ENCODE results near the gene SLC4A7.
"Not testable (repeated sequence)": the region's sequence is repeated elsewhere in the genome, so short reads cannot be mapped to it uniquely, and the experiment has no call there.

SLC4A7 gene

DNA sequence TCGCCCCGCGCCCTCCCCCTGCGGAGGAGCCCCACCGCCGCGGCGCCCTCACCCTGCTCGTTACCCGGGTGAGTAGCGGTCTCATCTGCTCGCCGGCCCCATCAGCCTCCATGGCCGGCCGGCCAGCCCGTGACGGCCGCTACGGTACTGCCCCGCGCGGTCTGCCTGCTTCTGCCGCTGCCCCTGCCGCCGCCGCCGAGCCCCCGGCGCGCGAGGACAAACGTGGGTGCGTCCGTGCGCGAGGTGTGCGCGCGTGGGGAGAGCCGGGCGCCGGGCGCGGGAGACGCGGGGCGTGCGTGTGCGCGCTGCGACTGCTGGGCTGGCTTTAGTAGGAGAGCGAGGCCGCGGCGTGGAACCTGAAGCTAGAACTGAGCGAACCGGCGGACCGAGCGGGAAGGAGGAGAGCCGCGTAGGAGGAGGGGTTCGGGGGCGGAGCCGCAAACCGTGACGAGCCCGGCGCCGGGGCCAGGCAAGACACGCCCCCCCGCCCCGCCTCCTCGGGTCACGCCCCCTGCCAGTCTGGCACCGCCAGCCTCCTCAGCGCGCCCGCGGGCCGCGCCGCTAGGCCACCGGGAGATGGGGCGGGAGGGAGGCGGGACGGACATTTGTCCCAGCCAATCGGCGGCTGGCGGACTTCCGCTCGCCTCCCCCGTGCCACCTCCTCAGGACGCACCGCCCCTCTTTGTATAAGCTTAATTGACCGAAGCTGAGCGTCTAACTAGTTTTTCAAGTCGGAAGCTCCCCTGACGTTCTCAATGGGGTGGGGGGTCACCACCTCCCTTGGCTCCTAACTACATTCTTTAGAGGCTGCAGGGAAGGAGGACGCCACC lies at the start of gene SLC4A7:
Gene SLC4A7, minus strand, starts transcription at position 370 of the 830 bp plus-strand sequence. Its CDS starts 258 bp downstream, at position 112.
- peak; percentile 97 for DNase-seq (ENCODE audit: low read depth)

DNA sequence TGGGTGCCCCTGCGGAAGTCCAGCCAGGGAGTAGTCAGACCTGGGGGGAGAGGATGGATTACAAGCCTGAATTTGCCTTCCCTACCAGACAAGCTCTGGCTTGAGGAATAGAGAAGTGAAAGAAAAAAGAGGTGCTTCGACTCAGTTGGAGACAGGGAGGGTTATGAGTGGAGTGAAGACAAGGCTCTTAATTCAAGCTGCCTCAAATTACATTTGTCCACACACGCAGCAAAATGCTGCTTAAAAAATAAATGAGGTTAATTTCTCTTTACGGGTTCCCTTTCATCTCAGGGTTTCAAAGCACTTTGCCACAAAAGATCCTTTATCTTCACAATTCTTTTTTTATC lies 49.0 kb upstream of the SLC4A7 start:
- DNase-seq (ENCODE audit: low read depth), result no peak

DNA sequence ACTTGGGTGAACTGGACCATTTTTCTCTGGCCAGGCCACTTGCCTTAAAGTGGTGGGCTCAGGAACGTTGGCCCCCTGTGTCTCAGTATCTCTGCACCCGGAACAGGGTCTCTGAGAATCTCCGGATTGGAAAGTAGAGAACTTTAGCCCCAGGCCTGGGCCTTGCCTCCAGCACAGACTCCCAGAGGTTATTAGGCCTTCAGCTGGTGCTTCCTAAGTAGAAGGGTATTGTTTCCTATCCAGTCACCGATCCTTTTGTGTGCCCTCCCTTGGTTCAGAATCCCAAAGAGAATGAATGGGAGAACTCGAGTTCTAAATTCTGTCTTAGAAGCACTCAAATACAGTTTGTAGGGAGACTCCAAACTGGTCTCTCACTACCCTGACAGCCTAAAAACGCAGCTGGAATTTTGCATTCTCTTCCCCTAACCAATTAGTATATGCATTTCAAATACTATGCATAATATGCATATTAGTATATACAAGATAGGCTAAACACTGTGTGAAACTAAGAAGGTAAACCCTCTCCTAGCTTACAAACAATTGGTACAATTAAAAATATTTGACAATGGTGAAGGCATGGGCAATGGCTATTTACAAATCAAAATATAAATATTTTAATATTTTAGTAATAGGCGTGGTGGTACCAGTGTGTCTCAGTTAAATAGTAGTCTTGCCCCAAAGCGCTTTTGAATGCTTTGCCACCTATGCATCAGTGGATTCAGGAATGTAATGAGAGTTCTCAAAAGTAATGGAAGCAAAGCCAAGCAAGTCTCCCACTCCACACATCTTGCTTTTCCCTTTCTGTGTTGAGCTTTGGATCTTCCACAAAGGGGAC lies 48.5 kb upstream of the SLC4A7 start:
- no peak for DNase-seq (ENCODE audit: low read depth)

DNA sequence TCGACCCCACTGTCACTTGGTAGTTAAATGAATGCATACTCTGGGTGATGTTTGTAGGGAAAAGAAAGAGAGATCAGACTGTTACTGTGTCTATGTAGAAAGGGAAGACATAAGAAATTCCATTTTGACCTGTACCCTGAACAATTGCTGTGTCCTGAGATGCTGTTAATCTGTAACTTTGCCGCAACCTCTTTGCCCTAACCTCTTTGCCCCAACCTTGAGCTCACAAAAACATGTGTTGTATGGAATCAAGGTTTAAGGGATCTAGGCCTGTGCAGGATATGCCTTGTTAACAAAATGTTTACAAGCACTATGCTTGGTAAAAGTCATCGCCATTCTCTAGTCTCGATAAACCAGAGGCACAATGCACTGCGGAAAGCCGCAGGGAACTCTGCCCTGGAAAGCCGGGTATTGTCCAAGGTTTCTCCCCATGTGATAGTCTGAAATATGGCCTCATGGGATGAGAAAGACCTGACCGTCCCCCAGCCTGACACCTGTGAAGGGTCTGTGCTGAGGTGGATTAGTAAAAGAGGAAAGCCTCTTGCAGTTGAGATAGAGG lies 47.1 kb upstream of the SLC4A7 start:
- DNase-seq (ENCODE audit: low read depth), result not testable (repeated sequence)

DNA sequence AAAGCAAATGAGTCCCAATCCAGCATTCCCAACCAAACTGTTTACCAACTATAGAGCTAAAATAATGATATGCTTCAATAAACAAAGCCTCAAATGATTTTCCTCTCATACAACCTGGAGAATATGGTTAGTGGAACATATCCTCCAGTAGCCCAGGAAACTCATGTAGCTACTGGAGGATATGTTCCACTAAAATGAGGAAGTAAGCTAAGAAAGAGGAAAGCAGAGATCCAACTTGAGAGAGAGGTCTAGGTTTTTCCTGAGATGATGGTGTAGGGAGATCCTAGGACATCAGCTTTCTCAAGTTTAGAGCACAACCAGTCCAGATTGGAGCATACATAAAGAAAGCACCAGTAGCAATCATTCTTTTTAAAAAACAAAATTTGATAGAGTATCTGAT lies 44.6 kb upstream of the SLC4A7 start:
- no peak for DNase-seq (ENCODE audit: low read depth)

DNA sequence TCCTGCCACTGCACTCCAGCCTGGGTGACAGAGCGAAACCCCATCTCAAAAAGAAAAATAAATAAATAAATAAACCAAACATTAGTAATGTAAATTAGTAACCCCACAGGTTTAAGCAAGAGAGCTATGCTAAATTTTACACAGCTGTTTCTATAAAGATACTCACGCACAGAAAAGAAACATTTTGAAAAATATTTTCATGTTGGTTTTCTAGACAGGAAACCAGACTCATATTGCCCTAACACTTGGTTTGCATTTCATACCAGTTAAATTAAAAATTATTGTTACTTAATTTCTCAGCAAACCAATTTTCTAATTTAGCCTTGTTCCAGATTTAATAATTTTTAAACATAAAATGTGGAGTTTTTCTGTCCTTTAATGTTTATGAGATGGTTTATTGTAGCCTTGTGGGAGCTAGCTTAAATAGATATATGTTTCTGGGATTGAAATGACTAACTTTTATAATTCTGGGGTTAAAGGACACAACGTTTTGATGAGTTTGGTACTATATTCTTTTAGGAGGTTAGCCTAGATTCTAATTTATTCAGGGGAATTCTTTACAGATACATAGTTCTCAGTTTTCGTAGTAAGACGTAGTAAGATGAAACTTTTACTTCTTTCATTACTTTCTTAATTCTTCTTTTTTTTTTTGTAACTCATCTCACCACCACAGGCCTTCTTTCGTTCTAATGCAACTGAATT lies 42.6 kb upstream of the SLC4A7 start:
- no peak for DNase-seq (ENCODE audit: low read depth)

DNA sequence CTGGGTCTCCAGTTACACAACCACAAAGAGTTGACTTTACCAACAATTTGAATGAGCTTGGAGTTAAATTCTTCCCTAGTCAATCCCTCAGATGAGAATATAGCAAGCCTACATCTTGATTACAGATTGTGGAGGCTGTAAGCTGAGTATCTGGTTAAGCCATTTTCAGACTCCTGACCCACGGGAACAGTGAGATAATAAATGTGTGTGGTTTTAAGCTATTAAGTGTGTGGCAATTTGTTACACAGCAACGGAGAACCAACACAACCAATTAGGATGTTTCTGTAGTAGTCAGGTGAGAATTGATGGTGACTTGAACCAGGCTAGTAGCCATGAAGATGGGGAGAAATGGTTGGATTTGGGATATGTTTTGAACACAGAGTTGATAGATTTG lies 37.7 kb upstream of the SLC4A7 start:
- DNase-seq (ENCODE audit: low read depth), result no peak

DNA sequence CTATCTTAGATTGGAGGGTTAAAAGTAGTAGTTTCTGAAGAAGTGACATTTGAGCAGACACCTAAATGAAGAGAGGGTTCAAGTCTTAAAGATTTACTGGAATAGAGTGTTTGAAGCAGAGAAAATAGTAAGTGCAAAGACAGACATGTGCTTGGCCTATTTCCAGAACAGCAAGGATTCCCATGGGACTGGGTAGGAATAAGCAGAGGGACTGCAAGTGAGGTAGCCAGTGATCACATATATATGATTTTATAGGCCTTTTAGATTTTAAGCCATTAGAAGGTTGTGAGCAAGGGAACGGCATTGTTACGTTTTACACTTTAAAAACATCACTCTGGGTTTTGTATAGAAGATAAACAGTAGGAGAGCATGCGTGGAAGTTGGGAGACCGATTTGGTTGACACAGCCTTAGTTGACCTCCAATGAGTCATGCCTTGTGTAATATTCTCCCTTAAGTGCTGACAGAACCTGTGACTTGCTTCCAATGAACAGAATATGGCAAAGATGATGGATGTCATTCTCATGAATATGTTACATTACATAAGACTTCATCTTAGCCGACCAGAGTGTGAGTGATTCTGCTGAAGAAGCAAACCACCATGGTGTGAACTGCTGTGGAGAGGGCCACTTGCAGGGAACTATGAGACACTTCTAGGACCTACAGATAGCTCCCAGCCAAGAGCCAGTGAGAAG lies 37.1 kb upstream of the SLC4A7 start:
- peak; percentile 87 for DNase-seq (ENCODE audit: low read depth)

DNA sequence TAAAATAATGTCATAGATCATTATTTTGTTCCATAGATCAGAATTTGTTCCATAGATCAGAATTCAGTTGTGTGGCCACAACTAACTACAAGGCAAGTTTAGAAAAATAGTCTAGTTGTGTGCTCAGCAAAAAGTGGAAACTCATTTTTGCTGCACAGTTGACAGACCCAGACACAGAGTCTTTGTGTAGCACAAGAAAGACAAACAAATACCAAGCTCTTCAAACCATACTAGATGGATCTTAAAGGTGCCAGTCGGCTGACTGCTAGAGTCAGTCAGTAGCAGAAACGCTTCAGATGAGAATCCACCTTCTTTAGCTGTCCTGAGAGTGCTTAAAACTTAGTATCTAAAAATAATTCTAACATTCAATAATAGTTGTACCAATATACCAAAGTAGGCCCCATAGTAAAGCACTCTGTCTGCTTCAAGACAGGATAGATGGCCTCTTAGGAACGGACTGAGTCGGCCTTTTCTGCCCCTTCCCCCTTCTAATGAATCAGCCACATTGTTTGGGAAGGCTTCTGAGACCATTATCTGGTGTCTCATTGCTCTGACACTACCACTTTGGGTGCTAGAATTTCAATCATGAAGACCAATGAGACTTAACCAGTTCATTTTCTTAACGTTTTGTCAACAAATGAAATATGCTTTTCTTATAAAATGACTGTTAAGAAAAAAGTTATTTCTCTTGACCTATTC lies 27.7 kb upstream of the SLC4A7 start:
- no peak for DNase-seq (ENCODE audit: low read depth)

DNA sequence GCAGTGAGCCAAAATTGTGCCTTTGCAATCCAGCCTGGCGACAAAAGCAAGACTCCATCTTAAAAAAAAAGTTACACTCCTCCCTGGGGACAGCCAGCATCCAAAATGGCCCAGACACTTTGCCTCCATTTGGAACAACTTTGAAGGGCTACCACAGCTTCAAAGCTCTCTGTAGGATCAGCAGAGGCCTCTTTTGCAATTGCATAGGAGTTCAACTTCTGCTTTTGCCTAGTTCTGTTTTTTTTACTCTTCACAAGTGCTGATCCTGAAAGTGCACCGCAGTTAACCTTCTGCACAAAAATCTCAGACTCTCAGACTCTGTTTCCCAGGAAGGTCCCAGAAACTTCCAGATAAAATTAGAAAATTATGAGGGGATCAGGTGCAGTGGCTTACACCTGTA lies 25.2 kb upstream of the SLC4A7 start:
- no peak for DNase-seq (ENCODE audit: low read depth)

DNA sequence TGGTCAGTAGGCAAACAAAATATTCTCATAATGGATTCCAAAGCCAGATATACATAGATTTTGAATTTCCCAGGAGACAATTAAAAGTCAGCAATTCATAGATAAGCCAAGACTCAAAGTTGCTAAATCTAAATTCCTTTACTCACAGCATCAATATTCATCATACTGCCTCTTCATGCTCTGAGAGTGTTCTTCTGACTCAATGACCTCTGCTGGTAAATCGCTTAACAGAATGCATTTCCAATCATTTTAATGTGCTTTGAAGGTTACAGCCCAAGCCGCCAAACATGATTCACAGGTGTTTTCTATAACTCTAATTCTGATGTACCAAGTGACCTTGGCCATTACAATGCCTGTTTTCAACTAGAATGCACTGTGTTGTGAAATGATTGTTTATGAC lies 24.2 kb upstream of the SLC4A7 start:
- no peak for DNase-seq (ENCODE audit: low read depth)

DNA sequence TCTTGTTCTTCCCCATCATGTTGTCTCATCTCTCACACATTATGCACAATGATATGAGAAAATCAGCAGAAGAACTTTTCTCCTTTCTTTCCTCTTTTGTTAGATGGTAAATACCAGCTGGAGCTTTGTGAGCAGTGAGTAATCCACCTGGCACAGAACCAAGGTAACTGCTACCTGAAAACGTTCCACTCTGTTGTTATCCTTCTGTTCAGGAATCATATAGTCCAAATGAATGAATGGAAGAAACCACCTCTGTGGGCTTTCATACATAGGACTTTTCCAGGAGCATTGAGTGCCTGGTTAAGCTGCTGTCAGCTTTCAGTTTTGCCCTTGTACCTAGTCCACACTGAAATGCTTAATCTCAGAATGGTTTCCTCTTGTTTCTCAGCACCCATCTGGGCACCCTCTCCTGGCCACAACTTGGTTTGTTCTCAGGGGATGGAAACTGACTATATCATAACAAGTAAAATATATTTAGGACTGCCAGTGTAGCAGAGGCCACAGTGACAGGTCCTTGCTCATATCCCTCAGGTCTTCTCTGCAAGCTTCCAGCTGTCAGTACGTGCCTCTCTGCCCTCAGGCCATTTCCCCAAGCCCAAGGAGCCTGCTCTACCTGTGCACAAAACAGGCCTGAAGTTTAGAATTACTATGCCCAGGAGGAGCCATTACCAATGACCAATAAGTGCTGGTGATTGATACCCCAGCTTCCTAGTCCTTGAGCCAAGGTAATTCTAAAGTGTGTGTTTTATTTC lies 23.5 kb upstream of the SLC4A7 start:
- DNase-seq (ENCODE audit: low read depth), result no peak

DNA sequence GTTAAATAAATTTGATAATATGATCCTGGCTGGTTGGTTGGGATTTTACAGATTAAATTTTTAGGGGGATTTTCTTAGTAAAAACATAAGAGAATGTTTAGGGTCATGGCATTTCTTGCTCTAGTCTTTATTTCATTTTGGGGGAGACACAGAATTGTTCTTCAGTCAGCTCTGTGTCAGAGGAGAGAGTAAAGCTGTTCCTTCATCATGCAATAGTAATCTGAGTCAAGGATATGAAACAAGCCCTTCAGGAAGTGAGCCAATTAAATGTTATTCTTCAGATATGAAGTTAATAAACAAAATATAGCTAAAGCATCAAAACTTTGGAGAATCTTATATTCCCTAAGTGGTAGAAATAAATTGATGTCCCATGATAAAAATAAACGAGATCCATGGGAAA lies 22.9 kb upstream of the SLC4A7 start:
- DNase-seq (ENCODE audit: low read depth), result no peak

DNA sequence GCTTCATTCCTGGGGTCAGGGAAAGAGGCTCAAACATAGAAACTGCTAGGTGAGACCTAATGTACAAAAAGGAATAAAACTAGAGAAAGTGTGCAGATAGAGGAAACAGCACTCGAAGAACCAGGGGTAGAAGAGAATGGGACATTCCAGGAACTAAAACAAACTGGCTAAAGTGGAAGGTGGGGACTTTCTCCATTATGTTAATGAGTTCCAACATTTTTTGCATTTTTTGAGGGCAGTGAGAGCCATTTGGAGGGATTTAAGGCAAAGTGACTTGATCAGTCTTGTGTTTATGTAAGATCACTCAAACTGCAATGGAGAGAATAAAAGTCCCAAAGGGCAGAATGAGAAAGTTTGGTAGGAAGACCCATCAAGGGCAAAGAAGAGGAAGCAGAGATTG lies 20.6 kb upstream of the SLC4A7 start:
- DNase-seq (ENCODE audit: low read depth), result no peak

DNA sequence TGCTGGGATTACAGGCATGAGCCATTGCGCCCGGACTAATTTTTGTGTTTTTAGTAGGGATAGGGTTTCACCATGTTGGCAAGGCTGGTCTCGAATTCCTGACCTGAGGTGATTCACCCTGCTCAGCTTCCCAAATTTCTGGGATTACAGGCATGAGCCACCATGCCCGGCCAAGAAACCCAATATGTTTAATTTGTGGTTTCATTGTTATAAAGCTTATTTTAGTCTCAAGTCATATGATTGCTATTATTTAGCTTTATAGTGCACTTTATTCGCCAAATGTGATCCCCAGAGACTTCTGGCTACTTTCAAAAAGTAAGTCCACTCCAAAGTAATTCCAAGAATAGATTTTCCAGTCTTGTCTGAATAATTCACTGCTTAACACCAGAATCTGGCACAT lies 19.3 kb upstream of the SLC4A7 start:
- peak; percentile 99 for DNase-seq (ENCODE audit: low read depth)

DNA sequence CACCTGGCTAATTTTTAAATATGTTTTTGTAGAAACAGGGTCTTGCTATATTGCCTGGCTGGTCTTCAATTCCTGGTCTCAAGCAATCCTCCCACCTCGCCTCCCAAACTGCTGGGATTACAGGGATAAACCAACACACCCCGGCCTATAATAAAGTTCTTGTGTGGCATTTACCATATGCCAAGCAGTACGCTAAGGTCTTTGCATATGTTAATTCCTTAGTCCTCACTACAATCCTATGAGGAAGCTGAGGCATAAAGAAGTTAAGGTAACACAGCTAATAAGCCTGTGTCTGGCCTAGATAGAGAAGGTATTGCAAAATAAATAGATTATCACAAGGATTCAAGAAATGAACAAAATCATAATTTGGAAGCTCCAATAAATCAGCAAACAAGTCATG lies 17.6 kb upstream of the SLC4A7 start:
- no peak for DNase-seq (ENCODE audit: low read depth)

DNA sequence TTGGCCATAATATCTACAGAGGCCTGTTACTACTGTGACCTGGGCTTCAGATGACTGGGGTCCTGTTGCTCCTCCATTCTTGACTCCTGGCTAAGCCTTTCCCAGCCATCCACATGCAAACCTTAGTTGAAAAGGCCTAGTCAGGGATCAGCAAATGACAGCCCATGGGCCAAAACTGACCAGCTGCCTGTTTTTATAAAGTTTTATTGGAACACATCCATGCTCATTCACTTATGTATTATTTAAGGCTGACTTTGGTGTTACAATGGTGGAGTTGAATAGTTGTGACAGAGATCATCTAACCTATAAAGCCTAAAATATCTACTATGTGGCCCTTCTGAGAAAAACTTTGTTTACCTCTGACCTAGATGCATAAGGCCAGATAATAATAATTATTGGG lies 16.8 kb upstream of the SLC4A7 start:
- no peak for DNase-seq (ENCODE audit: low read depth)

DNA sequence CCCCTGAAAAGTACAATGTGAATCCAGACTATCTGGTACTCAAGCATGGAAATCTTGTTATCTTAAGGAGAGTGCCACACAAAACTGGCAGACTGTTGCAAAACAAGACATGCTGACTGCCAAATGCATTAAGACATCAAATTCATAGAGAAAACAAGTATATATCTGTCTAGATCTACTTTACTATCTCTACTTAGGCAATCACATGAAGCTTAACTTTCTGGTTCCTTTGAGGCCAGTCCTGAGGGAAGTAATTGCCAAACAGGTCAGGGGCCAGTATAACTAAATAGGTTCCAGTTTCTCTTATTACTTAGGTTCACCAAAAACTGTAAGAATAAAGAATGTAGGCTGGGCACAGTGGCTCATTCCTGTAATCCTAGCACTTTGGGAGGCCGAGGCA lies 15.9 kb upstream of the SLC4A7 start:
- peak; percentile 92 for DNase-seq (ENCODE audit: low read depth)

DNA sequence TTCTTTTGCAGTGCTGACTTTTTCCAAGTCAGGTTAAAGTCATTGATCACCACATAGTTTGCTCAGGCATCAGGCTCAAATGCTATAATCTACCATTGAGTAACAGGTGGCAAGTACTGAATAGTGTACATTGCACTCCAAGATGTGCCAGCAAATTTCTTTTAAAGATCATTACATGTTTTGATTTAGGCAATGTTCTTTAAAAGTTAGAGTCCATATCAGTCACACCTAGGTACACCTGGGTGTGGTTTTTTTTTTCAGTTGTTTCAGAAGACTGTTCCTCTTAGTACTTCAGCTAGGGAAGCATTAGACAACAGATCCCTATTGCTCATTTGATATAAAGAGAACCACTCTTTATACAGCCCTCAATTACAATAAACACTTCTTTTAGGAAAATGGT lies 10.6 kb upstream of the SLC4A7 start:
- DNase-seq (ENCODE audit: low read depth), result no peak

DNA sequence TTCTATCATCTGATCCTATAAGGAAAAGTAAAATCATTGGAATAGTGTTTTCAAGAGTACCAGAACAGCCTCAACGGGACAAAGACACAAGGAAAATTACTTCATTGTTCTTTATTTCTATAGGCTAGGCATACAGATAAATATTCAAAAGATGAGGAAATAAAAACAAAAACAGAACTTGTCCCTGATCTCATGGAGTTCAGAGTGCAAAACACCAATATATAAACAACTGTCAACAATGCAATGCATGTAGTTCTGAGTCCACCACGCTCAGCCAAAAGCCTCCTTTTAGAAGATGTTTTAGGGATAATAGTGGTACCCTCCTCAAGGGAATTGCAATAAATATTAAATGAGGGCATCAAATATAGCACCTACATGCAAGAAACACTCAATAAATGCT lies 4.6 kb upstream of the SLC4A7 start:
- no peak for DNase-seq (ENCODE audit: low read depth)

DNA sequence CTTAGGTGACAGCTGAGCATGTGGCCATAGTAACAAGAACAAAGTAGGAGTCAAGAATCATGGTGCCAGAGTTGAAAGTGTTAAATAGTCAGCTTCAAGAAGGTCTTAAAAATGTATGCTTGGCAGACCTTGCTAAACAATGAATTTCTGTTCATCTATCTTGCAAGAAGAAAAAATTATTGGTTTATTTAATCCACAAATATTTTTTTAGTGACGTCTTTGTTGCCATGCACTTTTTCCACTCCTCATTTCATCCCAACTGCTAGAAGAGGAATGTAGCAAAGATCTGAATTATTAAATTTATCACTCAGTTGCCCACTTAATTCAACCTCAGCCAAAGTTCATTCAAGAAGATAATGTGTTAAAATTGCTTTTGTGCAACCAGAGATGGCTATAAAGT lies 3.2 kb upstream of the SLC4A7 start:
- peak; percentile 35 for DNase-seq (ENCODE audit: low read depth)

Data from fibroblast of gingiva (primary cell).